RPMI7951 (cell line): Measurements from ENCODE around the gene DYNC1LI1. TPM values are rescaled to one million over a fixed set of nuclear protein-coding genes. Genes with fewer than 3 reads are reported as not detected.
"Not testable (repeated sequence)": the region's sequence is repeated elsewhere in the genome, so short reads cannot be mapped to it uniquely, and the experiment has no call there.

Source experiments
- DNase-seq: peaks from one replicate; pipeline ENCODE4 v3.0.0-alpha.2; 2012; ENCODE audit warnings: low read depth
- total RNA-seq: library from RNA; depleted of rRNA; stranded (reverse); fragments of >200 nt; shearing (Covaris generic); gene quantifications from 2 replicates; pipeline ENCODE4 v1.2.3, GENCODE V29; 2014

DYNC1LI1 gene
- total RNA-seq, 1 experiment from 2014 or later, result 56.1 TPM

DNA sequence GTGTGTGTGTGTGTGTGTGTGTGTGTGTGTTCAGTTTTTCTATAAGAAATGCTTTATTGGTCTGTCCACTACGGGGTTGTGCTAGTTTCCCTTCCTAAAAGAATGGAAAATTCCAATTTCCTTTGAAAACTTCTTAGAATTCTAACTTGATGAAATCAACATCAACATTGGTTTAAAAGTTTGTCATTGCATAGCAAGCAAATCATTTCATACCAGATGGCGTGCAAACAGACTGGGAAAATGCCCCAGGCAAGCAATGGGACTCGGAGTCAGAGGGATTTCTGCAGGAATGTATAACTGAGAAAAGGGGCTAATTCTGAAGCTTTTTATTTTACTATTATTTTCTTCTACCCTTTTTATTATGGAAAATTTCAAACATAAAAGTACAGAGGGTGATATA, 13.1 kb upstream of the DYNC1LI1 start:
- peak; percentile 81 for DNase-seq

DNA sequence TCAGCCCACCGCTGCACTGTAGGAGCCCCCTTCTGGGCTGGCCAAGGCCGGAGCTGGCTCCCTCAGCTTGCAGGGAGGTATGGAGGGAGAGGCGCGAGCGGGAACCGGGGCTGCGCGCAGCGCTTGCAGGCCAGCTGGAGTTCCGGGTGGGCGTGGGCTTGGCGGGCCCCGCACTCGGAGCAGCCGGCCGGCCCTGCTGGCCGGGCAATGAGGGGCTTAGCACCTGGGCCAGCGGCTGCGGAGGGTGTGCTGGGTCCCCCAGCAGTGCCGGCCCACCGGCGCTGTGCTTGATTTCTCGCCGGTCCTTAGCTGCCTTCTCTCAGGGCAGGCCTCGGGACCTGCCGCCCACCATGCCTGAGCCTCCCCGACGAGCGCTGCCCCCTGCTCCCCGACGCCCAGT, 8.0 kb upstream of the DYNC1LI1 start:
- not testable (repeated sequence) for DNase-seq

- peak; percentile 71 for DNase-seq
Observed at GRCh38 chr3:32577581-32578556, 7.2 kb upstream of the DYNC1LI1 start.

DNA sequence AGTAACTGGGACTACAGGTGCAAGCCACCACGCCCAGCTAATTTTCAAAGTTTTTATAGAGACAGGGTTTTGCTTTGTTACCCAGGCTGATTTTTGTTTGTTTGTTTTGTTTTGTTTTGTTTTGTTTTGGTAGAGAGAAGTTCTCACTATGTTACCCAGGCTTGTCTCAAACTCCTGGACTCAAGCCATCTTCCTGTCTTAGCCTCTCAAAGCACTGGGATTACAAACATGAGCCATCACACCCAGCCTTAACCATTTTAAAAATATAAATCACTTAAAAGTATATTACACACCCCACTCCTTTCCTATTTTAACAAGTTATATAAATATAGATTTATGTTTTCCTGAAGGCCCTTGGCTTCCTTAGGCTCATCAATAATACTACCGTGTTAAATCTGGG, 6.5 kb upstream of the DYNC1LI1 start:
- DNase-seq, result no peak

- no peak for DNase-seq
Observed at GRCh38 chr3:32575451-32576113, 4.9 kb upstream of the DYNC1LI1 start.

DNA sequence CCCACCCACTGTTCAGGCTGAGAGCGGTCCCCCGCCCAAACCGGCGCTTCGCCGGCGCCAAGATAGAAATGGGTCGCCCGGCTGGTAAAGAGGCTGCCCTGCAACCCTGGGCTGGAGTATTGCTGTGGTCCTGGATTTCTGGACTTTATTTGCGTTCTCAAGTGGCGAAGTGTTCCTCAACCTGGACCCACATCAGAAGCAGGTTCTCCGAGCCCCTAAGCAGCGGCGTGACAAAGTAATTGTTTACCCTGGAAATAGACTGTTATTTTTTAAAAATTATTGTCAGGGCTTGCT, 481 bp upstream of the DYNC1LI1 start:
- DNase-seq, result no peak

- DNase-seq, result peak; percentile 56
Observed at GRCh38 chr3:32569540-32570420, 878 bp downstream of the DYNC1LI1 start.

DNA sequence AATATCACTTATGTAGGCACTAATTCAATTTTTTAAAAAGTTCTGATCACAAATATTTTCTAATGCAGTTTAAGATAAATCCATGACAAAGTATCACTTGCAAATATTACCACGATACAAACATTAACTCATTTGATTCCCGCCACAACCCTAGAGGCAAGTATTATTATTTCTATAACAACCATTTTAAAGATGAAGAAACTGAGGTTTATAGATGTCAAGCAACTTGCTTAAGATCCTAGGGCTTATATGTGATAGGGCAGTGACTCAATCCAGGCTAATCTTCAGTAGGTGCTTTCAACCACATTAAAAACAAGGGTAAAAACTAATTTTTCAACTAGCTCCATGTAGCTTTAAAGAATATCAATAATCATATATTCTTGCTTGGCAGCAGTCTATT, 1.7 kb downstream of the DYNC1LI1 start:
- DNase-seq, result no peak

DNA sequence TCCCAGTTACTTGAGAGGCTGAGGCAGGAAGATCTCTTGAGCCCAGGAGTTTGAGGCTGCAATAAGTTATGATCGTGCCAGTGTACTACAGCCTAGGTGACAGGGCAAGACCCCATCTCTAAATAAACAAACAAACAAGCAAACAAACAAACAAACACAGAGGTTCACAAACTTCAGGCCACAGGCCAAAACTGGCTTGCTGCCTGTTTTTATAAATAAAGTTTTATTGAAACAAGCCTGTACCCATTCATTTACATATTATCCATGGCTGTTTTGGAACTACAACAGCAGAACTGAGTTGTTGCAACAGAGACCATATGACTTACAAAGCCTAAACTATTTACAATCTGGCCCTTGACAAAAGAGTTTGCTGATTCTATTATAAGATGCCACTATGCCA, 6.5 kb downstream of the DYNC1LI1 start:
- DNase-seq, result no peak

- DNase-seq, result no peak
Observed at GRCh38 chr3:32562640-32563039, 8.0 kb downstream of the DYNC1LI1 start.

DNA sequence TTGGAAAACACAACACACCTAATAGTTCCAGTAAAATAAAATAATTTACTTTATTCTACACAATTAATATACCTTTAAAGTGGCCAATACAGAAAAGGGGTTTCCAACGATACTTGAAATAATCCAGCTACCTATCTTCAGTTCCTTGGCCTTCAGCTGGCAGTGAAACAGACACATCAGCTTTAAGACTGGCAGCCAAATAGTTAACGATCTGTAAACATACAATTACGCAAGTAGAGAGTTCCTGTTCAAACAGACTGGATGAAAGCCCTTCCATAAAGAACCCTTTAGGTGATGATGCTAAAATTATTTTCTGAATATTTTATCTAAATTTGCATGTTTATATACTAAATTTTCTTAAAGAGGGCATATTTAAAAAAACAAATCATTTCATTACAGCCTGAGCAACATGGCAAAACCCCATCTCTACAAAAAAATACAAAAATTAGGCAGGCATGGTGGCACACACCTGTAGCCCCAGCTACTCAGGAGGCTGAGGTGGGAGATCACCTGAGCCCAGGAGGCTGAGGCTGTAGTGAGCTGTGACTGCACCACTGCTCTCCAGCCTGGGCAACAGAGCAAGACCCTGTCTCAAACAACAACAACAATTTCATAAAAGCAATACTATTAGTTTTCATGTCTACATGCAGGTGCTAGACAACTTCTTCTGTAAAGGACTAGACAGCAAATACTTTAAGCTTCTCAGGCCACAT, 12.9 kb downstream of the DYNC1LI1 start:
- DNase-seq, result no peak

DNA sequence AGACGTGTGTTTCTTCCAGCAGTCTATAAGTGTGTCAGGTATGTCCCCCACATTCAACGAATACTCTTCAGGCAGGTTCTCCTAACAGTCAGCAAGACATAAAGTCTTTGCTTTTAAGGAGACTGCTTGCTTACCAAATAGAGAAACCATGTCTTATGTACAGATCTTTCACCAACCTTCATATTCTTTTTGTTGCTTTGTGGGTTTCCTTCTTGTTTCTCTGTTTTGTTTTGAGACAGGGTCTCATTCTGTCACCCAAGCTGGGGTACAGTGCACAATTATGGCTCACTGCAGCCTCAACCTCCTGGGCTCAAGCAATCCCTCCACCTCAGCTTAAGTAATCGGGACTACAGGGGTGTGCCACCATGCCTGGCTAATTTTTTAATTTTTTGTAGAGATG, 14.3 kb downstream of the DYNC1LI1 start:
- no peak for DNase-seq

DNA sequence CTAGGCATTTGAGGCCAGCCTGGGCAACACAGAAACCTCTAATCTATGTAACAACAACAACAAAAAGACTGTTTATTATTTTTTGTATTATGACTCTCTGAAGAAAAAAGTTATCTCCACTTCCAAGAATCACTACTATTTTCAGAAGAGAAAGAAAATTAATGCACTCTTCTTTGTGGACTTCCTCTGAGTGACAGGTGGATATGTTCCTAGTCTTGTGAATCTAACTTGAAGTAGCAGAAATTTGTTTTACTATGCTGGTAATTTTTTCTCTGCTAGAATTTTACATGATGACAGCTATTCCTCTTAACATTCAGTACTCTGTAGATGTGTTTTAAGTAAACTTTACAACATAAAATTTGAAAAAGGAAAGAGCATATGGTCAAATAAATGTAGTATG, 16.7 kb downstream of the DYNC1LI1 start:
- DNase-seq, result no peak

GRCh38 chr3:32553459-32553858, 17.2 kb downstream of the DYNC1LI1 start:
- no peak for DNase-seq

GRCh38 chr3:32552013-32552412, 18.6 kb downstream of the DYNC1LI1 start:
- DNase-seq, result no peak

DNA sequence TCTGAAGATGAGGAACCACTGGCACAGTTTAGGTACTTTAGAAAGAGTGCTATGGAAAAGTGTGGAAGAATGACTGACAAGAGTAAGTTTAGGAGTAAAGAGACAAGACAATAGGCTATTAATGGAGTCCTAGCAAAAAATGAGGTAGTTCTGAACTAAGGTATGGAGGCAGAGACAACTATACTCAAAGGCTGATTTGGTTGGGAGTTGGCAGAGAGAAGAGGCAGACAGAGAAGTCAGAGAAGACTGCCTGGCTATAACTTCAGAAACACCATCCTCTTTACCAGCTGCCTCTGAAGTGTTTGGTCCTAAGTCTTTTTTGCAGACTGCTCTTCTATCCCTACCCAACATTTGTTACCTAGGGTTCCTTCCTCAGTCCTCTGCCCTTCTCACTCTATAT, 19.2 kb downstream of the DYNC1LI1 start:
- no peak for DNase-seq

GRCh38 chr3:32551087-32551486, 19.6 kb downstream of the DYNC1LI1 start:
- DNase-seq, result no peak

DNA sequence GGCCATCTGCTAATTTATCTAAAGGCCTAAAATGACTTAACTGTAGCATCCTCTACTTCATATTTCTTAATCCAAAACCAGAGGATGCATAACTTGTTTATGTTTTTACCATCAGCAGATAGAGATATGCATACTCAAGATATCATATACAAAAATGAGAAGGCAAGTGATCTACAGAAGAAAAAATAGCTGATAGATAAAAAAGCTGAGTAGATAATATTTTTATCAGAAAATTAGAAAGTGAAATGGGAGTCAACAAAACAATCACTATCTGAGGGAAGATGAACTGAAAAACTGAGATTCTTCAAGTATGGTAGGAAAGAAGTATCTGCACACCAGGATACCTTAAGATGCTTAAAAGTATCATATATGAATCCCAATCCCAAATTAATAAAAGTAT, 25.4 kb downstream of the DYNC1LI1 start:
- no peak for DNase-seq

DNA sequence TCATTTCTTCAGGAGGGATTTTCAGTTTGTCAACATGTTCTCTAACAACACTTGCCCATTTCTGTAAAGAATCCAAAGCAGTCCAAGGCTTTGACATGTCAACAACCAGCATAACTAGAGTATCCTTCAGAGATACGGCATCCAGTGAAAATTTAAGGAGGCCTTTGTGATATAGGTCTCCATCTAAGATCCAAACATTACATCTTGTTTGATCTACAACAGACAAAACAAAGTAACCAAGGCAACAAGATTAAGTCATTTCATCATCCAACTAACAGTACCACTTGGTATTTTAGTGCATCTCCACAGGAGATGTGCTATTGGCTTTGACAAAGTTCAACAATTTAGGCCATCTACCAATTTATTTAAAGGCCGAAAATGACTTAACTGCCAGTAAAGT, 25.8 kb downstream of the DYNC1LI1 start:
- DNase-seq, result no peak

DNA sequence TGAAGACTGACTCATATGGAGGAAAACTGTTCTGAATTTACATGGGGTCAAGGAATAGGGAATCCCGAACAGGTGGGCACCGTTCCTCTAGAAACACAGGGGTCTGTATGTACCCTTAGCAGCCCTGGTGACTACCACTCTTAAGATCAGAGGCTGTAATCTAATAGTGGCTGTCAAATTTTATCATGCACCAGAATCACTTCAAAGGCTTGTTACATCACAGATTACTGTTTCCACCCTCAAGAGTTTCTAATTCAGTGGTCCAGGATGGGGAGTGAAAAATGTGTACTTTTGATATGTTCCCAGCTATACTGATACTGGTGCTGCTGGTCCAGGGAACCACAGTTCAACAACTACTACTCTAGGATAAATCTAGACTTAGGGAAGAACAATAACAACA, 27.9 kb downstream of the DYNC1LI1 start:
- no peak for DNase-seq

DNA sequence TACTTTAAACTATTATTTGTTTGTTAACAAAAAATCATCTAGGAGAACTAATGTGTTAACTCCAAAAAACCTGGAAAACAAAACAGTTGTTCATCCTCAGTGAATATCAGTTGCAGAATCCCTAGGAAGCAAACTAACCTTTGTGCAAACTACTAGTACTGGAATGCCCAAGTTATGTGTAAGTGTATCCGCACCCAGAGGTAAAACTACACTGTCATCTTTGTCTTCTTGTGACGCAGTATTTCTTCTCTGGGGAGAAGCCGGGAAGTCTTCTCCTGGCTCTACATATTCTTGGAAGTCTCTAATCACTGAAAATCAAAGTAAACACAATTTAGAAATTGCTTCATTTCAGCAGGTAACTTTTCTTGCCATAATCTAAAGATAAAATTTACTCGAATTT, 29.8 kb downstream of the DYNC1LI1 start:
- DNase-seq, result no peak

- no peak for DNase-seq
Observed at GRCh38 chr3:32532434-32532833, 38.2 kb downstream of the DYNC1LI1 start.
